Activated naive CD4-positive, alpha-beta T cell treated with anti-CD3 and anti-CD28 coated beads, Interleukin-2, amount 10 ng/mL, durations not matched to agents 7 days and 5 days (primary cell): ENCODE data around the gene MICU2.

Source experiments
- CTCF ChIA-PET: fragments of 350-600 bp; sonication (Branson Sonifier 250); formaldehyde crosslinking; loops from one replicate; lab custom pipeline; 2021; ENCODE audit warnings: antibody characterized with exemption; lab: Charles Lee
- DNase-seq: peaks from one replicate; pipeline ENCODE4 v3.0.0-alpha.2; 2020
- H3K27ac Mint-ChIP-seq: one replicate; pipeline ENCODE4 v1.8.0; 2021; ENCODE audit warnings: mild to moderate bottlenecking, moderate library complexity, mixed read lengths
- H3K27me3 Mint-ChIP-seq: one replicate; pipeline ENCODE4 v1.8.0; 2021; ENCODE audit warnings: mild to moderate bottlenecking, mixed read lengths
- H3K36me3 Mint-ChIP-seq: one replicate; pipeline ENCODE4 v1.8.0; 2021; ENCODE audit warnings: mixed read lengths
- H3K4me1 Mint-ChIP-seq: one replicate; pipeline ENCODE4 v1.8.0; 2021; ENCODE audit warnings: mixed read lengths
- H3K4me3 Mint-ChIP-seq: one replicate; pipeline ENCODE4 v1.8.0; 2021; ENCODE audit warnings: mild to moderate bottlenecking, moderate library complexity, mixed read lengths
- H3K9me3 Mint-ChIP-seq: one replicate; pipeline ENCODE4 v1.8.0; 2021; ENCODE audit warnings: mixed read lengths

Gene MICU2

GRCh38 chr13:21549633-21550032 is 54.3 kb downstream of the MICU2 start:
- no peak overlapping the region for H3K27ac Mint-ChIP-seq

DNA sequence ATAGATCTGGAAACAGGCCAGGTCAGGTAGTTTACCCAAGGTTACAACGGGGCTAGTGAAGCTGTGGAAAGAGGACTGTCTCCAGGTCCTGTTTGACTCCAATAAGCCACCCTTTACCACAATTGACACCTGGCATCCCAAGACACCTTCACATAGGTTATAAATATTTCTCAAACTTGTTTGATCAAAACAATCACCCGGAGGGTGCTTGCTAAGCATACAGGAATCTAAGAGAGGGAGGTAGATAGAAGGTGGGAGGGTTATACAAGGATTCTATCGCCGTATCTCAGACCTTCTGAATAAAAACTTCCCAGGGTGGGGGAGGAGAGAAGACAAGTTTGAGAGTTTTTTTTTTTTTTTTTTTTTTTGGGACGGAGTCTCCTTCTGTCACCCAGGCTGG is 55.4 kb downstream of the MICU2 start:
- DNase-seq: no peak
- H3K36me3 Mint-ChIP-seq: peaks cover 20% of the 10 kb centered on the region
- no peaks in the 10 kb centered on the region for H3K4me1 Mint-ChIP-seq
- CTCF ChIA-PET: no interaction called here
- H3K27me3 Mint-ChIP-seq: no peaks in the 10 kb centered on the region
- peaks cover 3% of the 10 kb centered on the region for H3K9me3 Mint-ChIP-seq
- no peak overlapping the region for H3K27ac Mint-ChIP-seq
- no peak overlapping the region for H3K4me3 Mint-ChIP-seq

More at GRCh38 chr13:21549633-21550032, 54.3 kb downstream of the MICU2 start:
- Mint-ChIP-seq H3K4me1 (no peaks in the 10 kb centered on the region), H3K4me3 (no peak overlapping the region), H3K27me3 (no peaks in the 10 kb centered on the region), H3K9me3 (peaks cover 3% of the 10 kb centered on the region), H3K36me3 (peaks cover 20% of the 10 kb centered on the region)
- CTCF ChIA-PET: no interaction called here
- DNase-seq: no peak

DNA sequence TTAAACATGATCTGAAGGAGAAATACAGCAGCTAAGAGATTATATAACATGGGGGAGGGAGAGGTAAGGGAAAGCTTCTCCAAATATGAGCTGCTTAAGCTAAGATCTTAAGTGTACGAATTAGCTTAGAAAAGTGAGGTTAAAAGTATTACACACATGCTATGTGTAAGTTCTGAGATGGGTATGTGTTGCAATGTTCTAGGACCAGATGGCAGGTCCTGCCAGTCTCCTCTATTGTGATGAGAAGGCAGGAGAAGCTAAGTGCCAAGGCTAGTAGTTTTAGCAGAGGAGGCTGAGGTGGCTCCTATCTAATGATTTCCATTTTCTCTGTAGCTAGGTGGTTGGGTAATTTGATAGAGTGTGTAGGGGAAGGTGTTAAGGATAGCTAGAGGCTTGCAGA is 57.6 kb downstream of the MICU2 start:
- H3K9me3 Mint-ChIP-seq: no peaks in the 10 kb centered on the region
- no peak for DNase-seq
- no peaks in the 10 kb centered on the region for H3K27me3 Mint-ChIP-seq
- H3K36me3 Mint-ChIP-seq: peaks cover 8% of the 10 kb centered on the region
- H3K27ac Mint-ChIP-seq: no peak overlapping the region
- CTCF ChIA-PET: interaction anchor here (0.5 kb wide), 1 partner anchor 130 kb away, joined by 3 read pairs; no protein-coding TSS in a partner anchor
- no peak overlapping the region for H3K4me3 Mint-ChIP-seq
- H3K4me1 Mint-ChIP-seq: no peaks in the 10 kb centered on the region

GRCh38 chr13:21544515-21544914 is 59.5 kb downstream of the MICU2 start:
- Mint-ChIP-seq H3K27me3 (no peaks in the 10 kb centered on the region), H3K4me3 (no peak overlapping the region), H3K27ac (no peak overlapping the region), H3K4me1 (no peaks in the 10 kb centered on the region), H3K36me3 (peaks cover 6% of the 10 kb centered on the region), H3K9me3 (no peaks in the 10 kb centered on the region)
- CTCF ChIA-PET: no interaction called here
- no peak for DNase-seq

DNA sequence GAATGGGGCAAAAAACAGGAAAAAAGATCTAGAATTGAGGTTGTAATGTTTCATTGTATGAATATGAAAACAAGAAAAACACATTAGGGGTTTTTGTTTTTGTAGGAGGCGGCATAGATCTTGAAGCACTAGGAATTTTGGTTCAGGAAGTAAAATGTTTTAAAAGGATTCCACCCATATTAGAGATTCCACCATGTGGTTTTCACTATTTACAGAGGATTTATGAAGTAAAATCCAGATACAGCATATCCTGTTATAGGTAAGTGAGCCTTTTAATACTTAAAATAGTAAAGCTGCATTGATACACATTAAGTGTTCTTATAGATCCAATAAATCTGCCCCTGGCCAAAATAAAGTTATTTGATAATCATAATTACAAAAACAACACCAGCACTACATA is 61.4 kb downstream of the MICU2 start:
- DNase-seq: no peak
- Mint-ChIP-seq H3K27ac (no peak overlapping the region), H3K36me3 (peaks cover 14% of the 10 kb centered on the region), H3K4me3 (no peak overlapping the region), H3K4me1 (no peaks in the 10 kb centered on the region), H3K9me3 (no peaks in the 10 kb centered on the region), H3K27me3 (no peaks in the 10 kb centered on the region)
- CTCF ChIA-PET: no interaction called here

DNA sequence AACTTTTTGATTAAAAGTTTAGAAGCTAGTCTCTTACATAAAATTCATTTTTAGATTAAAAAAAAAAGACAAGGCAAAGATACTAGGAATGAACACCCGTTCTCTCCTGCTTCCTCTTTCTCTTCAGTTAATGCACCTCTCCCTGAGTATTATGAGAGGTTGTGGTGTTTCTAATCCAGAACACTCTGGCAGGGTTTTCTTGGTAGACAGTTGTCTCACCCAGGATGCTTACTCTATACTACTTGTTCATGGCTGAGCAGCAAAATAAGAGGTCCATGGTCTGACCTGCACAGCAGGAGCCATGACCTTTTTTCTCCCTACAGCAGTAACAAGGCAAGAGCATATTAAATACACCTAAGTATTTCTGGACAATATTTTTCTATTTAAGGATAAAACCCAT is 62.0 kb downstream of the MICU2 start:
- Mint-ChIP-seq H3K9me3 (no peaks in the 10 kb centered on the region), H3K36me3 (peaks cover 16% of the 10 kb centered on the region), H3K27me3 (no peaks in the 10 kb centered on the region), H3K4me1 (no peaks in the 10 kb centered on the region), H3K27ac (no peak overlapping the region), H3K4me3 (no peak overlapping the region)
- CTCF ChIA-PET: no interaction called here
- DNase-seq: no peak

GRCh38 chr13:21541271-21541670 is 62.7 kb downstream of the MICU2 start:
- CTCF ChIA-PET: no interaction called here
- Mint-ChIP-seq H3K4me1 (no peaks in the 10 kb centered on the region), H3K27me3 (no peaks in the 10 kb centered on the region), H3K27ac (no peak overlapping the region), H3K9me3 (no peaks in the 10 kb centered on the region), H3K4me3 (no peak overlapping the region), H3K36me3 (peaks cover 16% of the 10 kb centered on the region)
- no peak for DNase-seq

DNA sequence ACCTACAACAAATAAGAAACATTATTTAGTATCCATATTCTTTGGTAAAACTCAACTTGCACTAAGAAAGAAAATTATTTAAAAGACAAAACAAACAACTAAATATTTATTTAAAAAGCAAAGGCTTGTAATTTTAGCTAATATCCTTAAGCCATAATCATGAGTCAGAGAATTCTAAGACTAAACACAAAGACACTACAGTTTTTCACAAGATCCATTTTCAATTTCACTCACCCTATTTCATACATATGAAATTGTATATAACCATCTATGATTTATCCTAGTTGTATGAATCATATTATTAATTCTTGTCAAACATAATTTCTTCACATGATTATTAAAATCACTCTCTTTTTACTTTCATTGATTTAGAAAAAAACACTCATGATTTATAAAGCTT is 64.3 kb downstream of the MICU2 start:
- Mint-ChIP-seq H3K4me3 (no peak overlapping the region), H3K27me3 (no peaks in the 10 kb centered on the region), H3K4me1 (no peaks in the 10 kb centered on the region), H3K27ac (no peak overlapping the region), H3K36me3 (peaks cover 11% of the 10 kb centered on the region), H3K9me3 (no peaks in the 10 kb centered on the region)
- no peak for DNase-seq
- CTCF ChIA-PET: interaction anchor here (1.3 kb wide), 1 partner anchor 18 kb away, joined by 4 read pairs; no protein-coding TSS in a partner anchor

- Mint-ChIP-seq H3K27me3 (no peaks in the 10 kb centered on the region), H3K36me3 (peaks cover 11% of the 10 kb centered on the region), H3K27ac (no peak overlapping the region), H3K4me1 (no peaks in the 10 kb centered on the region), H3K4me3 (no peak overlapping the region), H3K9me3 (no peaks in the 10 kb centered on the region)
- CTCF ChIA-PET: interaction anchor here (1.3 kb wide), 1 partner anchor 19 kb away, joined by 4 read pairs; no protein-coding TSS in a partner anchor
- no peak for DNase-seq
Measured at GRCh38 chr13:21538753-21539152, 65.2 kb downstream of the MICU2 start.

DNA sequence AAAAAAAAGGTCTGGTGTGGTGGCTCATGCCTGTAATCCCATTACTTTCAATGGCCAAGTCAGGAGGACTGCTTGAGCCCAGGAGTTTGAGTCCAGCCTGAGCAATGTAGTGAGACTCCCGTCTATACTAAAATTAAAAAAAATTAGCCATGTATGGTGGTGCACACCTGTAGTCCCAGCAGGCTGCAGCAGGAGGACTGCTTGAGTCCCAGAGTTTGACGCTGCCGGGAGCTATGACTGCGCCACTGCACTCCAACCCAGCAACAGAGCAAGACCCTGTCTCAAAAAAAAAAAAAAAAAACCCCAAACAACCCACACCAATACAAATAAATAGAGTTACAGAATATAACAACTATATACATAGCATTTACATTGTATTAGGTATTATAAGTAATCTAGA is 65.7 kb downstream of the MICU2 start:
- CTCF ChIA-PET: no interaction called here
- Mint-ChIP-seq H3K4me3 (no peak overlapping the region), H3K27me3 (no peaks in the 10 kb centered on the region), H3K27ac (no peak overlapping the region), H3K9me3 (no peaks in the 10 kb centered on the region), H3K36me3 (peaks cover 11% of the 10 kb centered on the region), H3K4me1 (no peaks in the 10 kb centered on the region)
- DNase-seq: no peak

DNA sequence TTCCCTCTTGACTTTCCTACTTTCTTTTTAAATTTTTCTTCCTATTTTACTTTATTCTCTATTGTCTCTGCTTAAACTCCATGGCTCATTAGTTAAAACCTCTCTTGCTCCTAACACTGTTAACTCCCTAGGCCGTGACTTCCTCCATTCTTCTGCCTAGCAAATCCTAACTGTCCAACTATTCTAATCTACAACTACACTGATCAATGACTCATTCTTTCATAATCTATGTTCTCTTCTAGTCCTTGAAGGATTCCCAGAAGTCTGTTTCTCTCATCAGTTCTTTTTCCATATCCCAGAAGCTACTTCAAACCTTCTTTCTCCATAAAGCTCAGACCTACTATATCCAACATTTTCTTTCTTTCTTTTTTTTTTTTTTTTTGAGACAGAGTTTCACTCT is 66.9 kb downstream of the MICU2 start:
- no peaks in the 10 kb centered on the region for H3K9me3 Mint-ChIP-seq
- peaks cover 11% of the 10 kb centered on the region for H3K36me3 Mint-ChIP-seq
- no peak overlapping the region for H3K27ac Mint-ChIP-seq
- no peak for DNase-seq
- no peaks in the 10 kb centered on the region for H3K4me1 Mint-ChIP-seq
- CTCF ChIA-PET: no interaction called here
- H3K27me3 Mint-ChIP-seq: no peaks in the 10 kb centered on the region
- no peak overlapping the region for H3K4me3 Mint-ChIP-seq

DNA sequence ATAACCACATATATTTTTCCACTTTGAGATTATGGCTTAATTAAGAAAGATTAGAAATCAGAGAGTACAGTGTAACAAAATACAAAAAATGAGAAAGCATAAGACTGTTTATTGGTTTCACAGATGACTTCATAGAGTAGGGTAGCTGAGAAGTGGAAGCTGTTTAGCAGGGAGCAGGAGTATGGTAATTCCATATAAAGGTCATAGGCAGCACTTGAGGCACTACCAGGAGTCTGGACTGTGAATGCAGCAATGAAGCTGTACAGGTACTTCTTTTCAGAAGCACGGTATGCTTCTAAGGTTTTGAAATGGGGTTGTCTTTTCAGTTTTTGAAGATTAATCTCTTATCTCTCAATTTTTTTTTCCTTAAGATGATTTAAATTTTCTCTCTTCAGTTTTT is 69.2 kb downstream of the MICU2 start:
- H3K27ac Mint-ChIP-seq: no peak overlapping the region
- H3K4me1 Mint-ChIP-seq: no peaks in the 10 kb centered on the region
- peaks cover 11% of the 10 kb centered on the region for H3K36me3 Mint-ChIP-seq
- no peak overlapping the region for H3K4me3 Mint-ChIP-seq
- CTCF ChIA-PET: no interaction called here
- H3K27me3 Mint-ChIP-seq: no peaks in the 10 kb centered on the region
- H3K9me3 Mint-ChIP-seq: no peaks in the 10 kb centered on the region
- no peak for DNase-seq

DNA sequence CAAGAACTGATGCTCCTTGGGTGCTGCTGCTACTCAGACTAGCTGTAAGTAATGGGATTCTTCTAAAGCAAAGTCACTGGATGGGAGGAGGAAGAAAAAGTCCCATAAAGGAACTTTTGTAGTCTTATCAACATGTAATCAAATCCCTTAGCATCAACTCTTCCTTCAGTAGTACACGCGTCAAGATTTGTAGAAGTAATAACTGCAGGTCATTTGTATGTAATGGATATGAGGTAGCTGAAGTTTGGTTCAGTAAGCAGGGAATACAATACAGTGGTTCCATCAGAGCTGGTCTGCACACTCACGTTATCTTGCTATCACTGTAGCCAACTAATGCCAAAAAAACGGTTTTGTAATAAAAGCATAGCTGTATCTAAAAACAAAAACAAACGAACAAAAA is 72.5 kb downstream of the MICU2 start:
- Mint-ChIP-seq H3K4me1 (no peaks in the 10 kb centered on the region), H3K27ac (no peak overlapping the region), H3K9me3 (no peaks in the 10 kb centered on the region), H3K36me3 (peaks cover 2% of the 10 kb centered on the region), H3K4me3 (no peak overlapping the region), H3K27me3 (no peaks in the 10 kb centered on the region)
- CTCF ChIA-PET: no interaction called here
- DNase-seq: no peak

- CTCF ChIA-PET: no interaction called here
- Mint-ChIP-seq H3K27me3 (no peaks in the 10 kb centered on the region), H3K4me3 (no peak overlapping the region), H3K4me1 (no peaks in the 10 kb centered on the region), H3K36me3 (peaks cover 3% of the 10 kb centered on the region), H3K27ac (no peak overlapping the region), H3K9me3 (no peaks in the 10 kb centered on the region)
- no peak for DNase-seq
Measured at GRCh38 chr13:21530656-21531055, 73.3 kb downstream of the MICU2 start.

DNA sequence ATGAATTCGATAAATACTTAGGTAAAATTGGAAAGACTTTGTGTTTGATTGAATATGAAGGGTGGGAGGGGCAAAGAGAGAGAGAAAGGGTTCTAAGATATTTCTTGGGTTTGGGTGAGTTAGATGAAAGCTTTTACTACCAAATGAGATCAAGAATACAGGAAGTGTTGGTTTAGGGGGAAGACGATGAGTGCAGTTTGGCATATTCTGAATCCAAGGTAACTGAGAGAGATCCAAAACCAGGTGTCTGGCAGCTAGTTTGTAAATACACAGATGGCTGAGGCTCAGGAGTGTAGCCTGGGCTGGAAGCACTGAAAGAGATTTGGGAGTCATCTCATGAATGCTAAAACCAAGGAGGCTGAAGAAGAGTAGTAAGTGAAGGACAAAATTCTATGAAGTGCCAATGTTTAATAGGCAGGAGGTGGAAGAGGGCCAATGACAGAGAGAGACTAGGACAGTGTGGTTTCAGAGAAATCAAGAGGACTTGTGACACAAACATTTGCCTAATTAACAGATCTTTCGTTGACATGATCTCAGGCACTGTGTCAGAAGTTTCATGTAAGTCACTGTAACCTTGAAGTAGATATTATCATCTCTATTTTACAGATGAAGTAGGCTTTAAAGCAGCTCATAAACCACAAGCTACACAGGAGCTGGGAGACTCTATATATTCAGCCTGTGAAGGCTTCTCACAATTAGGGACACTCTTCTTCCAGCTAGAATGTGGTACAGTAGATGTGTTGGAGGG is 74.7 kb downstream of the MICU2 start:
- CTCF ChIA-PET: no interaction called here
- peaks cover 3% of the 10 kb centered on the region for H3K36me3 Mint-ChIP-seq
- no peak for DNase-seq
- no peaks in the 10 kb centered on the region for H3K9me3 Mint-ChIP-seq
- H3K27me3 Mint-ChIP-seq: no peaks in the 10 kb centered on the region
- H3K4me1 Mint-ChIP-seq: no peaks in the 10 kb centered on the region
- no peak overlapping the region for H3K27ac Mint-ChIP-seq
- no peak overlapping the region for H3K4me3 Mint-ChIP-seq
